ENCODE data around the gene CDK11A. TPM values are rescaled to one million over a fixed set of nuclear protein-coding genes. Genes with fewer than 3 reads are reported as not detected.
"Not testable (repeated sequence)": the region's sequence is repeated elsewhere in the genome, so short reads cannot be mapped to it uniquely, and the experiment has no call there.

CDK11A gene
- total RNA-seq, 4 donors from 2014 or later, result 25.0 to 77.7 (median 39.0) TPM

DNA sequence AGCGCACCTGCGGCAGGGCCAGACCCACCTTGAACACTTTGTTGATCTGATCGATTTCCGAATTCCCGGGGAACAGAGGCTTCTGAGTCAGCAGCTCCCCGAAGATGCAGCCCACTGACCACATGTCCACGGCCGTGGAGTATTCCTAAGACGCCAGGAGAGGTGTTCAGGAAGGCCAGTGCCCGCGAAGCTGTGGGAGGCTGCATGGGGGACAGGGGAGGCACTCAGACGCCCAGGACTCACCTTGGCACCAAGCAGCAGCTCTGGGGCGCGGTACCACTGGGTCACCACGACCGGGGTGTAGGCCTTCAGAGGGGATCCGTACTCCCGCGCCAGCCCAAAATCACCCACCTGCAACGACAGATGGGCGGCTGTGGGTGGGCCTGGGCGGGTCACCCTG lies 20.4 kb downstream of the CDK11A start:
- ATAC-seq (ENCODE audit: low FRiP score) (no peak), DNase-seq (ENCODE audit: low spot score) (no peak)
- TF ChIP-seq, protein P1, sequence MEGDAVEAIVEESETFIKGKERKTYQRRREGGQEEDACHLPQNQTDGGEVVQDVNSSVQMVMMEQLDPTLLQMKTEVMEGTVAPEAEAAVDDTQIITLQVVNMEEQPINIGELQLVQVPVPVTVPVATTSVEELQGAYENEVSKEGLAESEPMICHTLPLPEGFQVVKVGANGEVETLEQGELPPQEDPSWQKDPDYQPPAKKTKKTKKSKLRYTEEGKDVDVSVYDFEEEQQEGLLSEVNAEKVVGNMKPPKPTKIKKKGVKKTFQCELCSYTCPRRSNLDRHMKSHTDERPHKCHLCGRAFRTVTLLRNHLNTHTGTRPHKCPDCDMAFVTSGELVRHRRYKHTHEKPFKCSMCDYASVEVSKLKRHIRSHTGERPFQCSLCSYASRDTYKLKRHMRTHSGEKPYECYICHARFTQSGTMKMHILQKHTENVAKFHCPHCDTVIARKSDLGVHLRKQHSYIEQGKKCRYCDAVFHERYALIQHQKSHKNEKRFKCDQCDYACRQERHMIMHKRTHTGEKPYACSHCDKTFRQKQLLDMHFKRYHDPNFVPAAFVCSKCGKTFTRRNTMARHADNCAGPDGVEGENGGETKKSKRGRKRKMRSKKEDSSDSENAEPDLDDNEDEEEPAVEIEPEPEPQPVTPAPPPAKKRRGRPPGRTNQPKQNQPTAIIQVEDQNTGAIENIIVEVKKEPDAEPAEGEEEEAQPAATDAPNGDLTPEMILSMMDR (IDR thresholded peaks at IDR 0.05), result no peak

DNA sequence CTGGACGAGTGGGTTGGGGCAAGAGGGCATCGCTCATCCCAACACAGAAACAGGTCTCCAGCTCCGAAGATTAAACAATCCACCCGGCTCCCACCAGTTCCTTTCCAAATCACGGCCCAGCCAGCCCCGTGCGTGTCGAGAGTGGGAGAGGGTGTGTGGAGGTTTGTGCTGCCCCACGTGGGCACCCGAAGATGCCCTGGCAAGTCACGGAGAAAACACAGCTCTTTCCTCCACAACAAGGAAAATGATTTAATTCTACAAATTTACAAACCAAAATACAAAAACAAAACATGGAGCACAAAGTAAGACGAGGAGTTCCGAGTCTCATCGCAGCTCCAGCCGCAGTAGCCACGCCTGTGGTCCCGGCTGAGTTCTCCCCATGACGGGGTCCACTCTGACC lies 21.7 kb downstream of the CDK11A start:
- not testable (repeated sequence) for DNase-seq (ENCODE audit: low spot score); ATAC-seq (ENCODE audit: low FRiP score)

DNA sequence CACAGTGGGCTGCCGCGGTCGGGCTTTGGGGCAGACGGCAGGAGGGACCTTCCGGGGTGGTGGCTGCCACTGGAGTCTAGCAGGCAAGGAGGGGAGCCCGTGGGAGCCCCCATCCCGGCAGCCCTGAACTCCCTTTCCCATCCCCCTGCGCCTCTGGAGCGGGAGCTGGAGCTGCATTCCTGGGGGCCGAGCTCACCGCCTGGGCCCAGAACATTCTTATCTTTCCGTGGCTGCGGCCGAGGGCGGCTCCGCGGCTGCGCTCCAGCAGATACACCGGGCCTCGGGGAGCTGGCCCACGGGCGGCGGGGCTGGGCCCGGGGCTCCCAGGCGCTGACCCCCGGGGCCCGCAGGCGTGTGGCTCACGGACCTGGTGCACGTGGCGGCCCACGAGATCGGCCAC lies 23.6 kb downstream of the CDK11A start:
- not testable (repeated sequence) for DNase-seq (ENCODE audit: low spot score)
- ATAC-seq (ENCODE audit: low FRiP score), result peak; percentile 37

DNA sequence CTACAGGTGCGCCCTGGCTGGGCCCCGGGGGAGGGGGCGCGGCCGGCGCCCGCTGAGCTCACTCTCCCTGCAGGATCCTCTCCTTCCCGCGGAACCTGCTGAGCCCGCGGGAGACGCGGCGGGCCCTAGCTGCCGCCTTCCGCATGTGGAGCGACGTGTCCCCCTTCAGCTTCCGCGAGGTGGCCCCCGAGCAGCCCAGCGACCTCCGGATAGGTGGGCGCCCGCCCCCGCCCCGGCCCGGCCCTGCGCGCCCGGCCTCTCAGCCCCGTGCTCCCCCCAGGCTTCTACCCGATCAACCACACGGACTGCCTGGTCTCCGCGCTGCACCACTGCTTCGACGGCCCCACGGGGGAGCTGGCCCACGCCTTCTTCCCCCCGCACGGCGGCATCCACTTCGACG lies 24.1 kb downstream of the CDK11A start:
- DNase-seq (ENCODE audit: low spot score); ATAC-seq (ENCODE audit: low FRiP score): not testable (repeated sequence)

DNA sequence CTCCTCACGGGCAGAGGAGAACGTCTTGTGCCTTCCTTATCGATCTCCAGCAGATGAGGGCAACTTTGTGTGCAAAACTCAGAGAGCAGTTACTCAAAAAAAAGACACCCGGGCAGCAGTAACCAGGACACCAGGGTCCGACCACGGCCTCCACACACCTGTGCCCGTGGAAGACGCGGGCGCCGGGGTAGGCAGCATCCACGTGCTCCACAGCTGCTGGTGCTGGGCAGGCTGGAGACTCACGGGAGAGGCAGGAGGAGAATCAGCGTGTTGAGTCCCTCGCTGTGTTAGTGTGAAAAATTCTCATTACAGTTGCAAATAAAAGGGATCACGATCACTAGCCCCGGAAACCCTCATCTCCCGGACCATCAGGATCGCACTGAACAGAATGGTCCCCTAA lies 25.1 kb downstream of the CDK11A start:
- not testable (repeated sequence) for DNase-seq (ENCODE audit: low spot score); ATAC-seq (ENCODE audit: low FRiP score)

DNA sequence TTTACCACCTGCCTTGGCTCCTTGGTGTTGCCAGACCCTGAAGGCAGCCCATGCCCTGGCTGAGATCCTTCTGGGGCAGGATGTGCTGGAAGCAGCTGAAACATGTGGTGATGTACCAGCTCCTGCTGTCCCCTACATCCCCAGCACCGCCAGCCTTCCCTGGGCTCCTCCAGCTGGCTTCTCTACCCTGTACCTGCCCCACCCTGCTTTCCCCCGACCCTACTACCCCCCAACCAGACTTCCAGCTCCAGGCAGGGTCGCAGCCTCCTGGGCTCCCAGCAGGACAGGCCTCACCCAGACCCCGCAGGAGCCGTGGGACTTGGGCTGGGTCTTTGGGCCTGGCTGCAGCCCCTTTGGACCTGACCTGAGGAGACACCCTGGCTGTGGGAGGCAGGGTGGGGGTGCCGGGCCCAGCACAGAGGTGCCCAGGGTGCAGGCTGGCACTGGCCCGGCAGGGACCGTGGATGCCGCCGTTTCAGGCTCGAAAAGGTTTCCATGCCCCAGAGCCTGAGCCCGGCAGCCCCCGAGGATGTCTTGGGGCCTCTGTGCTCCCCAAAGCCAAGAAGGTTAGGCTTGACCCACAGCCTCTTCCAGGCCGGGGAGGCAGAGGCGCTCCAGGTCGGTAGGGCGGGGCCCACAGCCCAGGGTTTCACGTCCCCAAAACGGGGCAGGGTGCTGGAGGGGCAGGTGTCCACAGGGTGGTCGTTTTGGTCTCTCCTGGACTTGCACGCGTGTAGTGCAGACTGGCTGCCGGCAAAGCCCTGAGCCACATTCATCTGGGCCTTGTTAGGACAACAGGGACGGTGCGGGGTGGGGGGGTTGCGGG lies 26.6 kb downstream of the CDK11A start:
- DNase-seq (ENCODE audit: low spot score), result not testable (repeated sequence)

DNA sequence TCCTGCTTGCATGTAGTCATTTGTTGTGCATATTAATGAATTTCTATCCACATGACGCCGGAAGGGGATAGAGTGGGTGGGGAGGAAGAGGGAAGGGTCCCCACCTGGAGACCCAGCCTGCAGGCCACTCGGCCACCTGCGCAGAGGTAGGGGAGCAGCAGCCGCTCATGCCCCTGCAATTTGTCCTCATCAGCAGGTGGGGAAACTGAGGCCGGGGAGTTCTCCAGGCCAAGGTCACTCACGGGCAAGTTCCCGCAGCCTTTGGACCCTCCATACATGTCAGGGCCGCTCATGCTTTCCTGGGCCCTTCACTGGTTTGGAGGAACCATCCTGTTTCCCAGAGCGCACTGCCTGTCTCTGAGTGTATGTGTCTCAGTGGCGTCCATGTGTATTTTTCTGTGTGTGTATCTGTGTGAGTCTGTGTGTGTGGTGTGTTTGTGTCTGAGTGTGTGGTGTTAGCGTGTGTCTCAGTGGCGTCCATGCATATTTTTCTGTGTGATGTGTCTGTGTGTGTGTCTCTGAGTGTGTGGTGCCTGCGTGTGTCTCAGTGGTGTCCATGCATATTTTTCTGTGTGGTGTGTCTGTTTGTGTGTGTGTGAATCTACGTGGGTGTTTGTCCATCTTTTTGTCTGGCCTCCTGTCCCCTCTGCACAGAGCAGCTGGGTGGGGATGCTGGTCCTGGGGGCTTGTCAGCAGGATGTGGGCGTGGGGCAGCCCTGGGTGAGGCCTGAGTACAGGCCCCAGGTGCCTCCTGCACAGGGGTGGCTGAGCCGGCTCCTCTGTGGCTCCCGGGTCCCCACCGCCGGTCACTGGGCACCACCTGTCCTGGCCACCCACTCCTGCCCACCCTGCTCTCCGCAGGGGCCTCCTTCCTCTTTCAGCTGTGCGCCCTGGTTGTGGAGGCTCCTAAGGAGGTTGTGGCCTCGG lies 27.5 kb downstream of the CDK11A start:
- ATAC-seq (ENCODE audit: low FRiP score); DNase-seq (ENCODE audit: low spot score): not testable (repeated sequence)

More for the DNA sequence above, 26.6 kb downstream of the CDK11A start:
- ATAC-seq (ENCODE audit: low FRiP score), result not testable (repeated sequence)

DNA sequence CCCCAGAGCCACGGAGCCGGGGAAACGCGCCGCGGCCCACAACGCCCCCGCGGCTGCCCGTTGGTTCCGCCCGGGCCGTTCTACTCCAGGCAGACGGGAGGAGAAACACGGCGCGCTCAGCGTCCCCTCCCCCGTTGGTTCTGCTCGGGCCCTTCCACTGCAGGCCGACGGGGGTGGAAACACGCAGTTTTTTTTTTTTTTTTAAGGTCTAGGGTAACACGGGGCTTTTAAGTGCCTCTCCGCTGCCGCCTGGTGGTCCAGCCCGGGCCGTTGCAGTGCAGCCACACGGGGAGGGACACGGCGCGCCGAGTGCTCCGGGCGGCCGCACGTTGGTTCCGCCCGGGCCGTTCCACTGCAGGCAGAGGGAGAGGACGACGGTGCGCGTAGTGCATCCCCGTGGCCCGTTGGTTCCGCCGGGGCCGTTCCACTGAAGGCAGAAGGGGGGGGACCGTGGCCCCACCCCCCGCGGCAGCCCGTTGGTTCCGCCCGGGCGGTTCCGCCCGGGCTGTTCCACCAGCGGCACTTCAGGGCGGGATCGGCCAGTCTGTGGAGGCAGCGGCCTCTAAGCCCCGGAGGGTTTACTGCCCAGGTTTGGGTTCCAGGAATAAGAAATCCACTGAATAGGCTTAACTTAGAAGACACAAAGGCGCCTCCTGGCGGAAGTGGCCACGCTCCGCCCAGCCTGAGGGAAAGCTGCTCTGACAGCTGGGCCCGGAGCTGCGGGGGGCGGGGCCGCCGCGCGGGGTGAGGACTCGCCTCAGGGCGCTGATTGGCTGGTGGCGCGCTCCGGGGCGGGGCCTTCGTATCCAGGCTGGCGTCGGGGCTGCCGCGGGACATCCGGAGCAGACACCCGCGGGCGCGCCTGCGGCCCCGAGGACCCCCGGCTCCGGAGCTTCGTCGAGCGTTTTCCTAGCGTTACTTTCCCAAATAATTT lies 31.2 kb downstream of the CDK11A start, which contains the start of gene SLC35E2B:
Gene SLC35E2B, minus strand, starts transcription at position 82 of the 934 bp plus-strand sequence. CDS start 16,096 bp downstream, outside the sequence.
- ATAC-seq (ENCODE audit: low FRiP score), result peak; percentile 89
- peak; percentile 58 for DNase-seq (ENCODE audit: low spot score)

DNA sequence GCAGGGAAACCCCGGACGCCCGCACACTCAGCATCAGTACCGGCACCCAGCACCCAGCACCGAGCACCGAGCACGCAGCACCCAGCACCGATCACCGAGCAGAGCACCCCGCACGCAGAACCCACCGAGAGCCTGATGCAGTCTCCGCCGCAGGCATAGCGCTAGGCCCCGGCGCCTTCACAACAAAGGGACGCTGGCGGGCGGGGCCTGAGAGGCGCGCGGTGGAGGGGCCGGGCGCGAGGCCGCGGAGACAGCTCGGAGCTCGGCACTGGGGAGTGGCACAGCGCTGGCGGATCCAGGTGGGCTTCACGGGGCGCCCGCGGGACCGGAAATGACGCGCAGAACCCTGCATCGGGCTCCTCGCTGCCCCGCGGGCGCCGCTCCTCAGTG lies 31.8 kb downstream of the CDK11A start:
- DNase-seq (ENCODE audit: low spot score), result not testable (repeated sequence)
- ATAC-seq (ENCODE audit: low FRiP score), result peak; percentile 49

DNA sequence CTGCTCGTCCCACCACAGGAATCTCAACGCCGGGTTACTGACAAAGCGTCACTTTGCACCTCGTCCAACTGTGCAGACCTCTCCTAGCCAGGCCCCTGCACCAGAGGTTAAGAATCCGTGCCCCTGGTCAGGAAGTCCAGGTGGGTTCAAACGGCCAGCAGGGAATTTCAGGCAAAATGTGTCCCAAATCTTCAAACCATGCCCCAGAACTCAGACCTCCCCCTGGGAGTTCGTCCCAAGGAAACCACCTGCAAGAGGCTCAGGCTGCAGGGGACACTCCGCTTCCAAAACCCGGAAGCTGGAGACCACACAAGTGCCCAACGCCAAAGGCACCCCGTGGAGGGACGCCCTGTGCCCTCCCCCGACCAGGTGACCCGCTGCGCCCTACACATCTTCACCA lies 32.7 kb downstream of the CDK11A start:
- not testable (repeated sequence) for ATAC-seq (ENCODE audit: low FRiP score); DNase-seq (ENCODE audit: low spot score)

DNA sequence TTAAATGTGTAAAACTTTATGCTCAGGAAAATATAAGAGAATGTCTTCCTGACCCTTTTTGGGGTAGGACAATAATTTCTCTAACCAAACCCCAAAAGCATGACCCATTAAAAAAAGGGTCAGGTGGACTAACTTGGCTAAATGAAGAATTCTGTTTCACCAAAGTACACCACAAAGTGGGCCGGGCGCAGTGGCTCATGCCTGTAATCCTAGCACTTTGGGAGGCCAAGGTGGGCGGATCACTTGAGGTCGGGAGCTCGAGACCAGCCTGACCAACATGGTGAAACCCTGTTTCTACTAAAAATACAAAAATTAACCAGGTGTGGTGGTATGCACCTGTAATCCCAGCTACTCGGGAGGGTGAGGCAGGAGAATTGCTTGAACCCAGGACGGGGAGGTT lies 34.6 kb downstream of the CDK11A start:
- DNase-seq (ENCODE audit: low spot score); ATAC-seq (ENCODE audit: low FRiP score): not testable (repeated sequence)

DNA sequence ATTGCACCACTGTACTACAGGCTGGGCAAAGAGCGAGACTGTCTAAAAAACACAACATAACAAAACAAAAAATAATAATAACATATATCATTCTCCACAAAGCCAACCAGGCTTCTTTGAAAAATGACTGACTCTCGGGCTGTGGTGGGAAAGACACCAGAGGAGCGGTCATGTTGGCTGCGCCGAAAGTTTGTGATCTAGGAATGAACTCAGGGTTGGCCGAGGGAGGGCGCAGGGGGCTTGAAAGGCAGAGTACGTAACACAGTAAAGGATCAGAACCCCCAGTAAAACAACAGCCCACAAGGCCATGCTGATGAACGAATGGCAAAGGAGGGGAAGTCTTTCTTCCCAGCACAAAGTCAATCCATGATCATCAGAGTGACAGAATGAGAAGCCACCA lies 36.3 kb downstream of the CDK11A start:
- peak; percentile 16 for DNase-seq (ENCODE audit: low spot score)
- TF ChIP-seq, protein P1 (IDR thresholded peaks at IDR 0.05), result no peak
- ATAC-seq (ENCODE audit: low FRiP score), result no peak

Data from omental fat pad (tissue), 4 donors.